HG02973 (cell line): ENCODE results near the gene PPM1N.

Experiments used
- ATAC-seq: cut with Tn5 transposase; IDR thresholded peaks from one replicate; pipeline ENCODE4 v1.9.1; 2021; ENCODE audit warnings: moderate library complexity; ENCODE audit not compliant: unreplicated experiment

PPM1N gene

GRCh38 chr19:45526971-45527370 is 28.7 kb downstream of the PPM1N start:
- no peak for ATAC-seq

GRCh38 chr19:45527731-45528130 is 29.5 kb downstream of the PPM1N start:
- no peak for ATAC-seq

- ATAC-seq, result no peak
These were observed 30.0 kb downstream of the PPM1N start for GRCh38 chr19:45528149-45528743.

GRCh38 chr19:45528744-45529419 is 30.6 kb downstream of the PPM1N start:
- ATAC-seq, result no peak

GRCh38 chr19:45529420-45529785 is 31.2 kb downstream of the PPM1N start:
- no peak for ATAC-seq

- ATAC-seq, result no peak
These were observed 33.1 kb downstream of the PPM1N start for GRCh38 chr19:45531349-45531748.

GRCh38 chr19:45539459-45539858 is 41.2 kb downstream of the PPM1N start:
- ATAC-seq, result no peak

GRCh38 chr19:45542234-45542668 is 44.0 kb downstream of the PPM1N start:
- ATAC-seq, result no peak

- ATAC-seq, result no peak
These were observed 49.0 kb downstream of the PPM1N start for GRCh38 chr19:45547211-45547770.

GRCh38 chr19:45547965-45548609 is 49.8 kb downstream of the PPM1N start:
- ATAC-seq, result no peak
